A549 treated with GW870086 at 1 μM for 4 hours (cell line): Measurements from ENCODE around the gene STAP2. TPM values are rescaled to one million over a fixed set of nuclear protein-coding genes. Genes with fewer than 3 reads are reported as not detected.

ENCODE experiments used
- total RNA-seq: library from RNA; stranded (reverse); fragments of 200-300 nt; extraction: Qiagen RNA extraction; gene quantifications from 5 replicates; pipeline ENCODE4 v1.2.3, GENCODE V29; 2022; ENCODE audit warnings: low read depth

The STAP2 gene
- total RNA-seq, result not detected in 5 replicates

GRCh38 chr19:4338441-4339355 is at the start of gene STAP2:
STAP2 (minus strand) TSS chr19:4338827; CDS start chr19:4338753, 74 bp downstream.

GRCh38 chr19:4343370-4344307 is 5.0 kb upstream of the STAP2 start, which contains the start of gene MPND:
MPND (plus strand) TSS chr19:4343562; CDS start chr19:4343594, 32 bp downstream.

GRCh38 chr19:4304538-4305256 is 33.9 kb downstream of the STAP2 start, which contains the start of gene FSD1:
FSD1 (plus strand) TSS chr19:4304598; CDS start chr19:4304747, 149 bp downstream.

GRCh38 chr19:4302243-4302640 is 36.4 kb downstream of the STAP2 start, which contains the start of gene TMIGD2:
TMIGD2 (minus strand) TSS chr19:4302389; CDS start chr19:4302385, 4 bp downstream.

GRCh38 chr19:4278419-4279266 is 60.0 kb downstream of the STAP2 start, which contains the start of gene SHD:
SHD (plus strand) TSS chr19:4279266; CDS start chr19:4280064, 798 bp downstream.

Other genes with a start within 250 kb of the STAP2 start
- gene MAP2K2, start 214.7 kb downstream of the STAP2 start, total RNA-seq, result 118 to 168 TPM (median 160 TPM) in 5 replicates
- gene CREB3L3, start 185.2 kb downstream of the STAP2 start, total RNA-seq, result 0.07 to 0.16 TPM (median 0.11 TPM) in 3 of 5 replicates, not detected in the others
- gene SIRT6, start 156.3 kb downstream of the STAP2 start, total RNA-seq, result 27.5 to 37.0 TPM (median 31.9 TPM) in 5 replicates
- 0.15 to 0.33 TPM (median 0.22 TPM) in 5 replicates for gene ANKRD24, start 156.1 kb downstream of the STAP2 start, total RNA-seq
- 2.7 to 4.6 TPM (median 3.1 TPM) in 5 replicates for gene EBI3, start 109.3 kb downstream of the STAP2 start, total RNA-seq
- 17.6 to 20.8 TPM (median 19.4 TPM) in 5 replicates for gene YJU2, start 91.7 kb downstream of the STAP2 start, total RNA-seq
- gene SHD, start 59.6 kb downstream of the STAP2 start, total RNA-seq, result not detected in 5 replicates
- not detected in 5 replicates for gene TMIGD2, start 36.4 kb downstream of the STAP2 start, total RNA-seq
- 6.3 to 9.6 TPM (median 8.5 TPM) in 5 replicates for gene FSD1, start 34.2 kb downstream of the STAP2 start, total RNA-seq
- gene MPND, start 4.7 kb upstream of the STAP2 start, total RNA-seq, result 5.8 to 12.9 TPM (median 11.1 TPM) in 5 replicates
- 45.6 to 64.3 TPM (median 59.9 TPM) in 5 replicates for gene SH3GL1, start 61.7 kb upstream of the STAP2 start, total RNA-seq
- gene CHAF1A, start 63.8 kb upstream of the STAP2 start, total RNA-seq, result 18.3 to 21.9 TPM (median 20.8 TPM) in 5 replicates
- 35.9 to 65.2 TPM (median 58.6 TPM) in 5 replicates for gene UBXN6, start 119.0 kb upstream of the STAP2 start, total RNA-seq
- gene HDGFL2, start 133.5 kb upstream of the STAP2 start, total RNA-seq, result 23.2 to 29.4 TPM (median 26.9 TPM) in 5 replicates
- gene PLIN4, start 179.7 kb upstream of the STAP2 start, total RNA-seq, result 0.18 to 0.23 TPM (median 0.19 TPM) in 5 replicates
- gene PLIN5, start 196.4 kb upstream of the STAP2 start, total RNA-seq, result 0.10 to 0.15 TPM (median 0.12 TPM) in 3 of 5 replicates, not detected in the others
- 0.08 to 0.41 TPM (median 0.11 TPM) in 4 of 5 replicates, not detected in the other for gene LRG1, start 201.2 kb upstream of the STAP2 start, total RNA-seq
- gene SEMA6B, start 220.9 kb upstream of the STAP2 start, total RNA-seq, result 4.5 to 6.2 TPM (median 5.5 TPM) in 5 replicates